ENCODE data around the gene TRABD.

GRCh38 chr22:50140615-50141014 lies 45.1 kb upstream of the TRABD start:
- TF ChIP-seq REST (IDR thresholded peaks at IDR 0.05; ENCODE audit: low read depth, low read length): no peak
- no peak for TF ChIP-seq CTCF (IDR thresholded peaks at IDR 0.05)

All from SK-N-SH (cell line).